CD4-positive, alpha-beta T cell treated with Interleukin-15 for 1 hour (primary cell): ENCODE measurements around the gene VSNL1.
"Not testable (repeated sequence)": the region's sequence is repeated elsewhere in the genome, so short reads cannot be mapped to it uniquely, and the experiment has no call there.

Experiments used
- DNase-seq: peaks from one replicate; pipeline ENCODE4 v3.0.0-alpha.2; 2020

The VSNL1 gene

DNA sequence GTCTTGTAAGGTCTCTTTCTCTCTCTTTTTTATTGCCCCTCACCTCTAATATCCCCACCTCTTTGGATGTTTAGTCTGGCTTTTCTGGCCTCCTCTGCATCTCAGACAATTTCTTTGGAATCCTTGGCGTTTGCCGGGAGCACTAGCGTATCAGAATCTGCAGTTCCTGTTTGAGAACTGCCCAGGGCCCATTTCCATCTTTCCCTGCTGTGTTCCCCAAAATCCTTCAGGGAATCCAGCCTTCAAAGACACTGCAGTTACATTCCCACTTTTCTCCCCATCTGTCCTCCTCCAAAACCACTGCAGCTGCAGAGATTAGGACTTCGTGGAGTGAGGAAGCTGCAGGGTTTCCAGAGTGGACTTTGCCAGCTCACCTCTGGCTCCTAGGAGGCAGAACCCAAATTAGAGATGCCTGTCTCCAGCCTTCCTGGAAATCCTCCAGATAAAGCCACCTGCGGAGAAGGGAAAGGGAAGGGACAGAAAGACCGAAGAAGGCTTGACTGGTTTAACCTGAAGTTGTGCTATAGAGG, 2.7 kb downstream of the VSNL1 start:
- no peak for DNase-seq

DNA sequence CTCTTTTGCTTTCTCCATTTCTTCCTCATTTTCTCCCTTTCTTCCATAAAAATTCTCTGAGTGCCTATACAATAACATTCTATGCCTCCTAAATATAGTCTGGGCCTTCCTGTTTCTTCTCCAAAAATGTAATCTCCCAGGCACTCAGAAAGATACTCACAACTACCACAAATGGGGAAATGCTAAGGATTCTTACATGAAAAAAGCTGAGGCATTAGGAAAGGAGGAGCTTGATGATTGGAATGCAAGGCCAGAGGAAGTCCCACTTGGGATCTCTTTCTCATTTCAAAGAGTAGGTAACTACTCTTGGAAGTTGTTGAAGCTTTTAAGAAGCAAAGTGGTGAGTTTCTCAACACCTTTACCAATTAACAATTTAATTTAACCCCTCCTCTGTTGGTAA, 3.4 kb downstream of the VSNL1 start:
- DNase-seq, result no peak

- DNase-seq, result no peak
Measured at GRCh38 chr2:17544256-17544655, 3.8 kb downstream of the VSNL1 start.

- no peak for DNase-seq
Measured at GRCh38 chr2:17545680-17546613, 5.5 kb downstream of the VSNL1 start.

DNA sequence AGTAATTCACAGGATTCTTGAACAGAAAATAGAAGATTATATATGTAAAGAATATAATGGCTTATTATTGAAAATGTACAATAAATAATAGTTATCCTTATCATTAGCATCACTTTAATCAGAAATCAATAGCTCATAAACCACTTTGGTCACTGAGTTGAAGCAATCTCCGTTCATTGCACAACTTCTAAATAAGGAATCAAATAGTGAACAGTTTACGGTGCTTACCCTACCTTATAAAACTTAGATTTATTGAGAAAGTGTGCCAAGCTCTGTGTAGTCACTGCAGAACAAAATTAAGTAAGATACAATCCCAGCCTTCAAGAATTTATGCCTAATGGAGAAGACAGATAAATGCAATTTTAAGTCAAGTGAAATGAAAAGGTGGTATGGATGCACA, 6.7 kb downstream of the VSNL1 start:
- DNase-seq, result no peak

DNA sequence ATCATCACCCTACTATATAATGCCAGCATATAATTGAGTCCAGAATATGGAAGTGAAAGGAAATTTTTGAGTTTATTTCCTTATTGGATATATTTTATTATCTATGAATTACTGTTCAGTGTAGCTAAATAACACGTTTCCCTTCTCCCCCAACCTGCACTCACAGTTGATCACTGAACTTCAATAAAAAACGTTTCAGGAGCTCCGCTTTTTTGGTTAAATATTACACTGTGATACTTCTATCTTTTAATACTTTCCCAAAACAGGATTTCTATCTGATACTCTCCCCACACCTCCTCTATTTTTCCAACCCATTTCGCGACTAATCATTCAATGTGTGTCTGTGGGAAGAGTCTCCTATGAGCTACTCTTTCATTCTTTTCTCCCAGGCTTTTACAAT, 7.2 kb downstream of the VSNL1 start:
- no peak for DNase-seq

DNA sequence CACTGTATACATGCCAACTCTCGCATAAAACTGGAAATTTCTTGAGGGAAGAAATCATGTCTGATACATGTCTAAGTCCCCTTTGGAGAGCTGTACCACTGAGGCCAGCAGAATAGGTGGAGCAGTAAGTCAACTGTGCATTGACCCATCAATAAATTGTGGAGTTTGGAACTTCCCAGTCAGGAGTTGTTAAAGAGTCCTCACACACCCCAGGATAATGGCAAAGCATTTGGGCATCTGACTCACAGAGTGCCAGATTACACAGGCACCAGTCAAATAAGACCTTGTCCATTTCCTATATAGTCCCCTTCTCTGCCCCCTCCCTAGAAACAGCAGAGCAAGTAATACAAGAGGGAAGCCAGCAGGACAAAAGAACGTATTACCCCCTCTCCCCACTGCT, 10.4 kb downstream of the VSNL1 start:
- no peak for DNase-seq

DNA sequence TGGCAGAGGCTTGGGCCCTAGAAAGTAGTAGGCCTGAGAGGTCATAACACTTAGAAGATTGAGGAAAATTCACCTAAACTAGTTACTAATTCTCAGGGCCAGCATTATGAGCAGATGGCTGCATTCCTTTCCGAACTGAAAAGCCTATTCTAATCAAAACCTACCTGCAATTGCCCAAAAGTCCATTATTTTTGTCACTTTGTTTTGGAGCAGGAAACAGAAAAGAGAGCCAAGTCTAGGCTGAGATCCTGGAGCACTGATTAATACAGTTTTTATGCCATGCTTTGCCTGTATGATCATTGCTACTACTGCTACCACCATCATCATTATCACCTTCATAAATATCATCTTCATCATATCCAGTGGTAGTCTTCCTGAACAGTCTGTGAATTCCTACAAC, 14.7 kb downstream of the VSNL1 start:
- DNase-seq, result no peak

- DNase-seq, result no peak
Measured at GRCh38 chr2:17557596-17557995, 17.1 kb downstream of the VSNL1 start.

GRCh38 chr2:17558053-17558452, 17.6 kb downstream of the VSNL1 start:
- no peak for DNase-seq

GRCh38 chr2:17558878-17559277, 18.4 kb downstream of the VSNL1 start:
- DNase-seq, result no peak

DNA sequence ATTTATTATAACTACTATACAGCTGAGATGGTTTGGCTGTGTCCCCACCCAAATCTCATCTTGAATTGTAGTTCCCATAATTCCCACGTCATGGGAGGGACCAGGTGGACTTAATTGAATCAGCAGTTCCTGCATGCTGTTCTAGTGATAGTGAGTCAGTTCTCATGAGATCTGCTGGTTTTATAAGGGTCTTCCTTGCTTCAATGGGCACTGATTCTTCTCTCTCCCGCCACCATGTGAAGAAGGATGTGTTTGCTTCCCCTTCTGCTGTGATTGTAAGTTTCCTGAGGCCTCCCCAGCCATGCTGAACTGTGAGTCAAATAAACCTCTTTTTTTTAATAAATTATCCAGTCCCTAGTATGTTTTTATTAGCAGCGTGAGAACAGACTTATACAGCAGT, 25.2 kb downstream of the VSNL1 start:
- DNase-seq, result not testable (repeated sequence)

DNA sequence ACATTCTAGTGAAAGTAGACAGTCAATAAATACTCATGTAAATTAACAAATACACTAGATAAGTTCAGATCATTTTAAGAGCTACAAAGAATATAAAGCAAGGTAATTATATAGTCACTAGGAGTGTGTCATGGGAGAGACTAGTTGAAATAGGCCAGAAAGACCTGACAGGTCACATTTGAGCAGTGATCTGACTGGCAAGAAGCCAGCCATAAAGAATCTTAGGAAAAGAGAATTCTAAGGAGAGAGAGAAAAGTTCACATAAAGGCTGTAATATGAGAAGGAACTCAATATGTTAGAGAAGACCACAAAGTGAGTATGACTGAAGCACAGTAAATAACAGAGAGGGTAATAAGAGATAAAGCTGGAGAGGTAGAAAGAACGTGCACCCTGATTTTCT, 31.2 kb downstream of the VSNL1 start:
- DNase-seq, result no peak

DNA sequence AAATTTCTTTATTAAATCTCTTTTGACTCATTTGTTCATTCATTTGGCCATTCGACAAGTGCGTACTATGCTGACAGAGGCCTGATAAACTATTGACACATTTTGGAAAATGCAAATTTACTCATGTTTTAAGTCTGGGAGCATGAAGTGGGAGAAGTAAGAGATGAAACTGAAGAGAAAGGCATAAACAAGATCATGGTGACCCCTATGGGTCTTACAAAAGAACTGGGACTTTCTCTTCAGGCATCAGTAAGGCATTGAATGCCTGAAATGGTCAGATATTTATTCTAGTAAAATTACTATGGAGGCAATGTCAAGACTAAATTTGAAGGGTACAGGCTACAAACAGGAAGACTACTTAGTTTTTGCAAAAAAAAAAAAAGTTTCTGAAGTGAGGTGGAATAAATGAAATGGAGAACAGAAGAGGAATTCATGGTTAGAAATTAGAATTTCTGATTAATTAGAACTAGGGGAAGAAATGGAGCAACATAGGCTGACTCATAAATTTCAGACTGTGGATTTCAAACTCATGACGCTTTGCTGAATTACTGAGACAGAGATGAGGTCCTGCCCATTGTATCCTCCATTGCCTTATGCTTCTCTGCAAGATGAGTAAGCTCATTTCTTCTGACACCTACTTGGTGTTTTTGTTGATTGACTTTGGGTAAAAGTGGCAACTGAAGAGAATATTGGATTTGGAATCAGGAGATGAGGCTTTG, 32.7 kb downstream of the VSNL1 start:
- DNase-seq, result no peak

- DNase-seq, result no peak
Measured at GRCh38 chr2:17573804-17574175, 33.3 kb downstream of the VSNL1 start.

DNA sequence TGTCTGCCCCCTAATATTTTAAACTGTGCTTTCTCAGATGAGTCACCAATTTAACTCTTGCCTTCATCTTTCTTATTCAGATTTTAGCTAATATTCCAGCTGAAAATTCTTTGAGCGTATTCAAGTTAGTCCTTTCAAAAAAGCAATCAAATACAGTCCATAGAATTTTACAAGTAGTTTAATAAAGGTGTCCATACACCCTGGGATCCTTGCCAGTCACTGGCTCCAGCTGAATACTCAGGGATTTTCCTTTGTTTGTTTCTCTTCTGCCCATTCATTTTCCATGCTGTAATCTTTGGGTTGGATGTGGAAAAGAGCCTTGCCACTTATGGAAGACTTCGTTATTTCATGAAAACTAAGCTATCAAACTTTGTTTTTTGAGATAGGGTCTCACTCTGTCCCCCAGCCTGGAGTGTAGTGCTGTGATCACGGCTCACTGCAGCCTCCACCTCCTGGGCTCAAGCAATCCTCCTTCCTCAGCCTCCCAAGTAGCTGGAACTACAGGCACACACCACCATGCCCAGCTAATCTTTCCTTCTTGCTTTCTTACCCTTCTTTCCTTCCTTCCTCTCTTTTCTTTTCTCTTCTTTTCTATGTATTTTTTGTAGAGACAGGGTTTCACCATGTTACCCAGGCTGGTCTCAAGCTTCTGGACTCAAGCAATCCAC, 34.0 kb downstream of the VSNL1 start:
- no peak for DNase-seq

- DNase-seq, result no peak
Measured at GRCh38 chr2:17576802-17577201, 36.3 kb downstream of the VSNL1 start.

- no peak for DNase-seq
Measured at GRCh38 chr2:17578466-17578928, 38.0 kb downstream of the VSNL1 start.

GRCh38 chr2:17579605-17580318, 39.3 kb downstream of the VSNL1 start:
- DNase-seq, result no peak

DNA sequence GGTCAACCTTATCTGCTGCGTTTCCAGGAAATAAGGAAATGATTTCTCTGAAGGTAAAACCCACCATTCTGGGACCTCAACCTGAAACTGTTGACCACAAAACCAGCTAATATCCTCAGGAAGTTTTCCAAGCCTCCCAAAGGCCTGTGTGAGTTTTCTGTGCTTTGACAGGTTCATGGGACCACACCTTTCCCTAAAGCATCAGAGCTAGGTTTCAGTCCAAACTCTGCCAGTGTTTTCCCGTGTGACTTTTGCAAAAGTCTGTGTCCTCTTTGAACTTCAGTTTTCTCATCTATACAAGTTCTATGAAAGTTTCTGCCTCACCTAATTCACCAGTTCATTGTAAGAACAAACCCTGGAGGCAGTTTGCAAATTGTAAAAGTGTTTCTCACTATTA, 39.8 kb downstream of the VSNL1 start:
- DNase-seq, result no peak

- DNase-seq, result no peak
Measured at GRCh38 chr2:17581831-17582230, 41.3 kb downstream of the VSNL1 start.

- no peak for DNase-seq
Measured at GRCh38 chr2:17583166-17583565, 42.7 kb downstream of the VSNL1 start.

- no peak for DNase-seq
Measured at GRCh38 chr2:17583646-17584045, 43.1 kb downstream of the VSNL1 start.
